GM12878 (cell line): ENCODE measurements around the gene SCGN. TPM values are rescaled to one million over a fixed set of nuclear protein-coding genes. Genes with fewer than 3 reads are reported as not detected.

Source experiments
- ATAC-seq: fragments of 200-7000 bp; cut with Tn5 transposase; 3 replicates; pipeline ENCODE4 v1.9.1; 2020; ENCODE audit warnings: mild to moderate bottlenecking, moderate library complexity
- BruUV-seq: library from RNA; stranded (reverse); fragments of 400-500 nt; replicated peaks from 2 replicates; lab custom pipeline; 2021; lab: Mats Ljungman, UMichigan
- CTCF ChIA-PET: fragments of 300-600 bp; sonication (Branson Sonifier 250); formaldehyde crosslinking; extraction: SDS; loops from one replicate; lab custom pipeline; 2021; ENCODE audit warnings: inconsistent platforms; lab: Yijun Ruan, JAX
- POLR2A ChIA-PET: fragments of 350-600 bp; formaldehyde crosslinking; extraction: SDS; loops from one replicate; lab custom pipeline; 2021; ENCODE audit warnings: inconsistent platforms; lab: Charles Lee
- RAD21 ChIA-PET: fragments of 300-600 bp; sonication (Branson Sonifier 250); formaldehyde crosslinking; loops from one replicate; lab custom pipeline; 2023; ENCODE audit warnings: antibody characterized with exemption; ENCODE audit not compliant: unreplicated experiment; lab: Charles Lee
- SMC1A ChIA-PET: fragments of 300-600 bp; sonication (Branson Sonifier 250); formaldehyde crosslinking; loops from one replicate; lab custom pipeline; 2023; ENCODE audit not compliant: unreplicated experiment, uncharacterized antibody; lab: Charles Lee
- DNase-seq: peaks from one replicate; pipeline ENCODE4 v3.0.0-alpha.2; 2011; ENCODE audit warnings: low read depth, low spot score
- FAIRE-seq: peaks from 3 replicates; lab custom pipeline; 2011; peaks lifted over from hg19 to GRCh38; lab: Jason Lieb, UNC
- H2AFZ ChIP-seq: 2 replicates; pipeline ENCODE4 v1.6.0; 2011; ENCODE audit warnings: low read depth, low read length, control low read depth; ENCODE audit not compliant: control insufficient read depth
- H3K27ac ChIP-seq: 2 replicates; pipeline ENCODE4 v1.5.1; 2011; ENCODE audit warnings: control low read depth; ENCODE audit not compliant: control insufficient read depth, insufficient read depth
- H3K27me3 ChIP-seq, 2 experiments: replicated peaks in 1 of 2; 2 replicates each; pipeline versions ENCODE4 v1.6.0 to v1.6.1; 2011; ENCODE audit warnings: low read length in 1 of 2; ENCODE audit not compliant: control insufficient read depth in 2 of 2, insufficient read depth in 2 of 2
- H3K36me3 ChIP-seq, 2 experiments: 2 replicates each; pipeline ENCODE4 v1.5.1; 2011; ENCODE audit warnings: low read length in 1 of 2; ENCODE audit not compliant: control insufficient read depth in 2 of 2, insufficient read depth in 2 of 2
- H3K4me1 ChIP-seq: 2 replicates; pipeline ENCODE4 v1.6.1; 2011; ENCODE audit warnings: mild to moderate bottlenecking, low read length, moderate library complexity, mixed read lengths; ENCODE audit not compliant: control insufficient read depth, insufficient read depth
- H3K4me2 ChIP-seq: 2 replicates; pipeline ENCODE4 v1.6.0; 2011; ENCODE audit warnings: control low read depth; ENCODE audit not compliant: control insufficient read depth, insufficient read depth
- H3K4me3 ChIP-seq: fragments of 200-600 bp; sonication (generic); 2 replicates; pipeline ENCODE4 v1.5.1; 2016
- H3K79me2 ChIP-seq: 2 replicates; pipeline ENCODE4 v1.6.0; 2011; ENCODE audit warnings: low read length; ENCODE audit not compliant: control insufficient read depth, insufficient read depth
- H3K9ac ChIP-seq: 2 replicates; pipeline ENCODE4 v1.8.0; 2011; ENCODE audit warnings: low read length, control low read depth, mixed read lengths; ENCODE audit not compliant: control insufficient read depth, insufficient read depth
- H3K9me3 ChIP-seq: replicated peaks from 3 replicates; pipeline ENCODE4 v1.5.1; 2011; ENCODE audit warnings: mild to moderate bottlenecking, low read length; ENCODE audit not compliant: control insufficient read depth, insufficient read depth
- H4K20me1 ChIP-seq: 2 replicates; pipeline ENCODE4 v1.6.0; 2011; ENCODE audit not compliant: control insufficient read depth, insufficient read depth
- HDGF ChIP-seq: fragments of 450-650 bp; IDR thresholded peaks from 2 replicates; pipeline ENCODE4 v1.6.1; 2016; ENCODE audit warnings: antibody characterized with exemption
- NFYA ChIP-seq: IDR thresholded peaks from 2 replicates; pipeline ENCODE4 v1.6.1; 2011; ENCODE audit warnings: low read depth, mild to moderate bottlenecking, low read length, improper control_type of control experiment, borderline replicate concordance
- SP1 ChIP-seq: IDR thresholded peaks from one replicate; pipeline ENCODE4 v1.6.1; 2011; ENCODE audit warnings: low read depth, low read length
- SREBF1 ChIP-seq: IDR thresholded peaks from 2 replicates; pipeline ENCODE4 v1.6.1; 2012; ENCODE audit warnings: mild to moderate bottlenecking, low read length
- YBX1 ChIP-seq: fragments of 450-650 bp; IDR thresholded peaks from 2 replicates; pipeline ENCODE4 v1.6.1; 2016; ENCODE audit warnings: antibody characterized with exemption
- YY1 ChIP-seq: IDR thresholded peaks from 2 replicates; pipeline ENCODE4 v1.6.1; 2011; ENCODE audit warnings: low read depth, mild to moderate bottlenecking, low read length
- WGBS: methylation state at CpG from one replicate; pipeline ENCODE4 v1.1.6; 2016; ENCODE audit warnings: low lambda C conversion rate; ENCODE audit not compliant: insufficient replicate concordance, insufficient coverage; ENCODE audit errors: missing lambda C conversion rate; 5-methylcytosine and 5-hydroxymethylcytosine counted together
- in situ Hi-C: fragments of 300-500 bp; cut with MboI; formaldehyde crosslinking; loops from 9 replicates; pipeline ENCODE4 v1.14.3; 2018; ENCODE audit warnings: mixed read lengths
- intact Hi-C: fragments of 100-400 bp; cut with micrococcal nuclease; formaldehyde crosslinking; loops from one replicate; pipeline ENCODE4 v1.14.2; 2022; ENCODE audit not compliant: unreplicated experiment
- polyA plus RNA-seq, 11 experiments: library from polyadenylated mRNA; depleted of rRNA in 4 of 11; unstranded in 6 of 11; stranded (reverse) in 5 of 11; fragments of >200 nt; fragmentation: Nextera tagmentation in 4 of 11; fragmentation: Illumina TruSeq in 1 of 11; extraction: Ambion mirVana in 4 of 11; extraction: Trizol in 1 of 11; gene quantifications; 1 replicate in 1 of 11; 2 replicates in 10 of 11; pipeline versions ENCODE4 v1.2.1 to v1.2.3, GENCODE V29; 2011 to 2016; ENCODE audit warnings: inconsistent platforms in 2 of 11, missing spikeins in 2 of 11, low read depth in 1 of 11
- total RNA-seq, 4 experiments: library from RNA; depleted of rRNA in 3 of 4; stranded (reverse); fragments of >200 nt in 3 of 4; fragmentation: Illumina TruSeq in 1 of 4; extraction: Trizol in 1 of 4; gene quantifications; 2 replicates each; pipeline versions ENCODE4 v1.2.1 to v1.2.3, GENCODE V29; 2013 to 2021
- TF ChIP-seq, protein P1 (sequence below): fragments of 450-650 bp; formaldehyde crosslinking; IDR thresholded peaks from 2 replicates; pipeline ENCODE4 v1.4.0; 2020; ENCODE audit warnings: mild to moderate bottlenecking, moderate library complexity
- TF ChIP-seq, protein P2 (sequence below): IDR thresholded peaks from 2 replicates; pipeline ENCODE4 v1.6.1; 2012; ENCODE audit warnings: improper control_type of control experiment, low read depth, low read length; ENCODE audit not compliant: insufficient replicate concordance
- TF ChIP-seq, protein P3 (sequence below): fragments of 450-650 bp; IDR thresholded peaks from 2 replicates; pipeline ENCODE4 v1.6.1; 2014; ENCODE audit warnings: mild to moderate bottlenecking
- TF ChIP-seq, protein P4 (sequence below): fragments of 450-650 bp; IDR thresholded peaks from 2 replicates; pipeline ENCODE4 v1.6.1; 2017; ENCODE audit warnings: mild to moderate bottlenecking
- TF ChIP-seq, protein P5 (sequence below): fragments of 450-650 bp; conservative IDR thresholded peaks from 2 replicates; pipeline ENCODE4 v1.6.1; 2017; ENCODE audit warnings: mild to moderate bottlenecking, moderate library complexity

Gene SCGN
- total and polyA plus RNA-seq, 10 of the 15 experiments (the other 5 are each of a cell fraction or from before 2014, with no cell fraction given) = not detected

DNA sequence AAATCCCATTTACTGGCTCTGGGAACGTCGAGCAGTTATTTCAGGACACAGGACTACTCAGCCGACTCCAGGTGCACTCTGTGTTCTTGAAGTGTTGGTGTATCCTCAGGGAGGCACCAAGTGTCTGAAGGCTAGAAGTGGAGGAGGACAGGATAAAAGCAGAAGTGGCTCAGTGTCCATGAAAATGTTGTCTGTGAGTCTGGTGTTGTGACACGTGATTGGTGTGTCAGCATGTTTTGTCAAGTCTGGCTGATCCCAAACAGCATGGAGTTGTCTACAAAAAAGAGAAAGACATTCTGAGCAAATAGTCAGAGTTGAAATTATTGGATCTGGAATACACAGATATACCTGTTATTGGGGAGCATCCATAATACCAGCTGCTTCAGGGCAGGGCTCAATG is 30.3 kb downstream of the SCGN start:
- intact Hi-C loops = no loop called here
- H3K4me1 ChIP-seq = no peaks in the 10 kb centered on the region
- no peak for ATAC-seq
- no peaks in the 10 kb centered on the region; a peak in 1 of 4 replicates for H3K27me3 ChIP-seq
- H2AFZ ChIP-seq = no peak overlapping the region
- 15% methylated on average over 4 of the region's 4 CpGs for WGBS
- ChIA-PET CTCF (no interaction called here), SMC1A (no interaction called here), POLR2A (no interaction called here), RAD21 (no interaction called here)
- H3K27ac ChIP-seq = no peak overlapping the region
- no peaks in the 10 kb centered on the region for H4K20me1 ChIP-seq
- no peaks in the 10 kb centered on the region for H3K9me3 ChIP-seq
- no peaks in the 10 kb centered on the region for H3K36me3 ChIP-seq
- no peak overlapping the region for H3K9ac ChIP-seq
- FAIRE-seq = no peak
- no peaks in the 10 kb centered on the region for H3K79me2 ChIP-seq
- no TSS peak for BruUV-seq
- no peak overlapping the region for H3K4me3 ChIP-seq
- in situ Hi-C loops = no loop called here
- DNase-seq = no peak
- no peak overlapping the region for H3K4me2 ChIP-seq
- no peak for TF ChIP-seq YBX1
- TF ChIP-seq, protein P1, sequence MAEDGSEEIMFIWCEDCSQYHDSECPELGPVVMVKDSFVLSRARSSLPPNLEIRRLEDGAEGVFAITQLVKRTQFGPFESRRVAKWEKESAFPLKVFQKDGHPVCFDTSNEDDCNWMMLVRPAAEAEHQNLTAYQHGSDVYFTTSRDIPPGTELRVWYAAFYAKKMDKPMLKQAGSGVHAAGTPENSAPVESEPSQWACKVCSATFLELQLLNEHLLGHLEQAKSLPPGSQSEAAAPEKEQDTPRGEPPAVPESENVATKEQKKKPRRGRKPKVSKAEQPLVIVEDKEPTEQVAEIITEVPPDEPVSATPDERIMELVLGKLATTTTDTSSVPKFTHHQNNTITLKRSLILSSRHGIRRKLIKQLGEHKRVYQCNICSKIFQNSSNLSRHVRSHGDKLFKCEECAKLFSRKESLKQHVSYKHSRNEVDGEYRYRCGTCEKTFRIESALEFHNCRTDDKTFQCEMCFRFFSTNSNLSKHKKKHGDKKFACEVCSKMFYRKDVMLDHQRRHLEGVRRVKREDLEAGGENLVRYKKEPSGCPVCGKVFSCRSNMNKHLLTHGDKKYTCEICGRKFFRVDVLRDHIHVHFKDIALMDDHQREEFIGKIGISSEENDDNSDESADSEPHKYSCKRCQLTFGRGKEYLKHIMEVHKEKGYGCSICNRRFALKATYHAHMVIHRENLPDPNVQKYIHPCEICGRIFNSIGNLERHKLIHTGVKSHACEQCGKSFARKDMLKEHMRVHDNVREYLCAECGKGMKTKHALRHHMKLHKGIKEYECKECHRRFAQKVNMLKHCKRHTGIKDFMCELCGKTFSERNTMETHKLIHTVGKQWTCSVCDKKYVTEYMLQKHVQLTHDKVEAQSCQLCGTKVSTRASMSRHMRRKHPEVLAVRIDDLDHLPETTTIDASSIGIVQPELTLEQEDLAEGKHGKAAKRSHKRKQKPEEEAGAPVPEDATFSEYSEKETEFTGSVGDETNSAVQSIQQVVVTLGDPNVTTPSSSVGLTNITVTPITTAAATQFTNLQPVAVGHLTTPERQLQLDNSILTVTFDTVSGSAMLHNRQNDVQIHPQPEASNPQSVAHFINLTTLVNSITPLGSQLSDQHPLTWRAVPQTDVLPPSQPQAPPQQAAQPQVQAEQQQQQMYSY (CRISPR knock-in tag) = no peak
- no peak for TF ChIP-seq SREBF1
- TF ChIP-seq, protein P2, sequence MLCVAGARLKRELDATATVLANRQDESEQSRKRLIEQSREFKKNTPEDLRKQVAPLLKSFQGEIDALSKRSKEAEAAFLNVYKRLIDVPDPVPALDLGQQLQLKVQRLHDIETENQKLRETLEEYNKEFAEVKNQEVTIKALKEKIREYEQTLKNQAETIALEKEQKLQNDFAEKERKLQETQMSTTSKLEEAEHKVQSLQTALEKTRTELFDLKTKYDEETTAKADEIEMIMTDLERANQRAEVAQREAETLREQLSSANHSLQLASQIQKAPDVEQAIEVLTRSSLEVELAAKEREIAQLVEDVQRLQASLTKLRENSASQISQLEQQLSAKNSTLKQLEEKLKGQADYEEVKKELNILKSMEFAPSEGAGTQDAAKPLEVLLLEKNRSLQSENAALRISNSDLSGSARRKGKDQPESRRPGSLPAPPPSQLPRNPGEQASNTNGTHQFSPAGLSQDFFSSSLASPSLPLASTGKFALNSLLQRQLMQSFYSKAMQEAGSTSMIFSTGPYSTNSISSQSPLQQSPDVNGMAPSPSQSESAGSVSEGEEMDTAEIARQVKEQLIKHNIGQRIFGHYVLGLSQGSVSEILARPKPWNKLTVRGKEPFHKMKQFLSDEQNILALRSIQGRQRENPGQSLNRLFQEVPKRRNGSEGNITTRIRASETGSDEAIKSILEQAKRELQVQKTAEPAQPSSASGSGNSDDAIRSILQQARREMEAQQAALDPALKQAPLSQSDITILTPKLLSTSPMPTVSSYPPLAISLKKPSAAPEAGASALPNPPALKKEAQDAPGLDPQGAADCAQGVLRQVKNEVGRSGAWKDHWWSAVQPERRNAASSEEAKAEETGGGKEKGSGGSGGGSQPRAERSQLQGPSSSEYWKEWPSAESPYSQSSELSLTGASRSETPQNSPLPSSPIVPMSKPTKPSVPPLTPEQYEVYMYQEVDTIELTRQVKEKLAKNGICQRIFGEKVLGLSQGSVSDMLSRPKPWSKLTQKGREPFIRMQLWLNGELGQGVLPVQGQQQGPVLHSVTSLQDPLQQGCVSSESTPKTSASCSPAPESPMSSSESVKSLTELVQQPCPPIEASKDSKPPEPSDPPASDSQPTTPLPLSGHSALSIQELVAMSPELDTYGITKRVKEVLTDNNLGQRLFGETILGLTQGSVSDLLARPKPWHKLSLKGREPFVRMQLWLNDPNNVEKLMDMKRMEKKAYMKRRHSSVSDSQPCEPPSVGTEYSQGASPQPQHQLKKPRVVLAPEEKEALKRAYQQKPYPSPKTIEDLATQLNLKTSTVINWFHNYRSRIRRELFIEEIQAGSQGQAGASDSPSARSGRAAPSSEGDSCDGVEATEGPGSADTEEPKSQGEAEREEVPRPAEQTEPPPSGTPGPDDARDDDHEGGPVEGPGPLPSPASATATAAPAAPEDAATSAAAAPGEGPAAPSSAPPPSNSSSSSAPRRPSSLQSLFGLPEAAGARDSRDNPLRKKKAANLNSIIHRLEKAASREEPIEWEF = no peak
- no peak for TF ChIP-seq HDGF
- TF ChIP-seq, protein P3, sequence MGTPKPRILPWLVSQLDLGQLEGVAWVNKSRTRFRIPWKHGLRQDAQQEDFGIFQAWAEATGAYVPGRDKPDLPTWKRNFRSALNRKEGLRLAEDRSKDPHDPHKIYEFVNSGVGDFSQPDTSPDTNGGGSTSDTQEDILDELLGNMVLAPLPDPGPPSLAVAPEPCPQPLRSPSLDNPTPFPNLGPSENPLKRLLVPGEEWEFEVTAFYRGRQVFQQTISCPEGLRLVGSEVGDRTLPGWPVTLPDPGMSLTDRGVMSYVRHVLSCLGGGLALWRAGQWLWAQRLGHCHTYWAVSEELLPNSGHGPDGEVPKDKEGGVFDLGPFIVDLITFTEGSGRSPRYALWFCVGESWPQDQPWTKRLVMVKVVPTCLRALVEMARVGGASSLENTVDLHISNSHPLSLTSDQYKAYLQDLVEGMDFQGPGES = no peak
- TF ChIP-seq NFYA = no peak
- TF ChIP-seq, protein P4, sequence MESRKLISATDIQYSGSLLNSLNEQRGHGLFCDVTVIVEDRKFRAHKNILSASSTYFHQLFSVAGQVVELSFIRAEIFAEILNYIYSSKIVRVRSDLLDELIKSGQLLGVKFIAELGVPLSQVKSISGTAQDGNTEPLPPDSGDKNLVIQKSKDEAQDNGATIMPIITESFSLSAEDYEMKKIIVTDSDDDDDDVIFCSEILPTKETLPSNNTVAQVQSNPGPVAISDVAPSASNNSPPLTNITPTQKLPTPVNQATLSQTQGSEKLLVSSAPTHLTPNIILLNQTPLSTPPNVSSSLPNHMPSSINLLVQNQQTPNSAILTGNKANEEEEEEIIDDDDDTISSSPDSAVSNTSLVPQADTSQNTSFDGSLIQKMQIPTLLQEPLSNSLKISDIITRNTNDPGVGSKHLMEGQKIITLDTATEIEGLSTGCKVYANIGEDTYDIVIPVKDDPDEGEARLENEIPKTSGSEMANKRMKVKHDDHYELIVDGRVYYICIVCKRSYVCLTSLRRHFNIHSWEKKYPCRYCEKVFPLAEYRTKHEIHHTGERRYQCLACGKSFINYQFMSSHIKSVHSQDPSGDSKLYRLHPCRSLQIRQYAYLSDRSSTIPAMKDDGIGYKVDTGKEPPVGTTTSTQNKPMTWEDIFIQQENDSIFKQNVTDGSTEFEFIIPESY = no peak
- no peak for TF ChIP-seq YY1
- TF ChIP-seq SP1 = no peak
- TF ChIP-seq, protein P5, sequence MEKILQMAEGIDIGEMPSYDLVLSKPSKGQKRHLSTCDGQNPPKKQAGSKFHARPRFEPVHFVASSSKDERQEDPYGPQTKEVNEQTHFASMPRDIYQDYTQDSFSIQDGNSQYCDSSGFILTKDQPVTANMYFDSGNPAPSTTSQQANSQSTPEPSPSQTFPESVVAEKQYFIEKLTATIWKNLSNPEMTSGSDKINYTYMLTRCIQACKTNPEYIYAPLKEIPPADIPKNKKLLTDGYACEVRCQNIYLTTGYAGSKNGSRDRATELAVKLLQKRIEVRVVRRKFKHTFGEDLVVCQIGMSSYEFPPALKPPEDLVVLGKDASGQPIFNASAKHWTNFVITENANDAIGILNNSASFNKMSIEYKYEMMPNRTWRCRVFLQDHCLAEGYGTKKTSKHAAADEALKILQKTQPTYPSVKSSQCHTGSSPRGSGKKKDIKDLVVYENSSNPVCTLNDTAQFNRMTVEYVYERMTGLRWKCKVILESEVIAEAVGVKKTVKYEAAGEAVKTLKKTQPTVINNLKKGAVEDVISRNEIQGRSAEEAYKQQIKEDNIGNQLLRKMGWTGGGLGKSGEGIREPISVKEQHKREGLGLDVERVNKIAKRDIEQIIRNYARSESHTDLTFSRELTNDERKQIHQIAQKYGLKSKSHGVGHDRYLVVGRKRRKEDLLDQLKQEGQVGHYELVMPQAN = no peak
